Measurements from ENCODE around the gene ATG101. TPM values are rescaled to one million over a fixed set of nuclear protein-coding genes. Genes with fewer than 3 reads are reported as not detected.

ATG101 gene
- total RNA-seq, 1 donor from 2014 or later = 19.8 TPM

- Histone ChIP-seq H3F3A (ENCODE audit: low read depth) (no peaks in the 10 kb centered on the region), H3K9ac (peak overlapping the region; percentile 22), H3K4me2 (peak overlapping the region; percentile 42), H3K27me3 (peaks cover 12% of the 10 kb centered on the region), H4K20me1 (ENCODE audit: low read depth) (no peaks in the 10 kb centered on the region), H3K4me3 (no peak overlapping the region), H3K36me3 (no peaks in the 10 kb centered on the region), H2AFZ (replicated peaks) (peak overlapping the region; percentile 95), H3K79me2 (ENCODE audit: low read depth) (no peaks in the 10 kb centered on the region), H3K9me3 (ENCODE audit: low read depth) (no peaks in the 10 kb centered on the region), H3K4me1 (peaks cover 9% of the 10 kb centered on the region), H3K27ac (no peak overlapping the region)
- TF ChIP-seq EZH2 (IDR thresholded peaks at IDR 0.05) (no peak), EZH2phosphoT487 (IDR thresholded peaks at IDR 0.05) (no peak)
- TF ChIP-seq, protein P1, sequence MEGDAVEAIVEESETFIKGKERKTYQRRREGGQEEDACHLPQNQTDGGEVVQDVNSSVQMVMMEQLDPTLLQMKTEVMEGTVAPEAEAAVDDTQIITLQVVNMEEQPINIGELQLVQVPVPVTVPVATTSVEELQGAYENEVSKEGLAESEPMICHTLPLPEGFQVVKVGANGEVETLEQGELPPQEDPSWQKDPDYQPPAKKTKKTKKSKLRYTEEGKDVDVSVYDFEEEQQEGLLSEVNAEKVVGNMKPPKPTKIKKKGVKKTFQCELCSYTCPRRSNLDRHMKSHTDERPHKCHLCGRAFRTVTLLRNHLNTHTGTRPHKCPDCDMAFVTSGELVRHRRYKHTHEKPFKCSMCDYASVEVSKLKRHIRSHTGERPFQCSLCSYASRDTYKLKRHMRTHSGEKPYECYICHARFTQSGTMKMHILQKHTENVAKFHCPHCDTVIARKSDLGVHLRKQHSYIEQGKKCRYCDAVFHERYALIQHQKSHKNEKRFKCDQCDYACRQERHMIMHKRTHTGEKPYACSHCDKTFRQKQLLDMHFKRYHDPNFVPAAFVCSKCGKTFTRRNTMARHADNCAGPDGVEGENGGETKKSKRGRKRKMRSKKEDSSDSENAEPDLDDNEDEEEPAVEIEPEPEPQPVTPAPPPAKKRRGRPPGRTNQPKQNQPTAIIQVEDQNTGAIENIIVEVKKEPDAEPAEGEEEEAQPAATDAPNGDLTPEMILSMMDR (IDR thresholded peaks at IDR 0.05) = no peak
- Mint-ChIP-seq H3K4me1 (peaks cover 7% of the 10 kb centered on the region), H3K4me3 (no peak overlapping the region), H3K27ac (no peak overlapping the region), H3K27me3 (ENCODE audit: insufficient read depth, low read depth) (peaks cover 2% of the 10 kb centered on the region), H3K9me3 (no peaks in the 10 kb centered on the region), H3K36me3 (no peaks in the 10 kb centered on the region)
- peak; percentile 65 for DNase-seq (ENCODE audit: low spot score)
Measured at GRCh38 chr12:52061470-52062166, 8.2 kb upstream of the ATG101 start.

GRCh38 chr12:52062167-52063081 is 7.4 kb upstream of the ATG101 start:
- H3K9ac ChIP-seq = peak overlapping the region; percentile 22
- no peaks in the 10 kb centered on the region for H3K36me3 ChIP-seq
- H3K27ac ChIP-seq = no peak overlapping the region
- no peaks in the 10 kb centered on the region for H3K79me2 ChIP-seq (ENCODE audit: low read depth)
- peaks cover 7% of the 10 kb centered on the region for H3K4me1 Mint-ChIP-seq
- no peaks in the 10 kb centered on the region for H3K9me3 Mint-ChIP-seq
- H2AFZ ChIP-seq (replicated peaks) = peak overlapping the region; percentile 95
- H3K4me3 Mint-ChIP-seq = no peak overlapping the region
- no peaks in the 10 kb centered on the region for H4K20me1 ChIP-seq (ENCODE audit: low read depth)
- no peak overlapping the region for H3K27ac Mint-ChIP-seq
- H3K4me3 ChIP-seq = no peak overlapping the region
- H3K27me3 ChIP-seq = peaks cover 18% of the 10 kb centered on the region
- H3K27me3 Mint-ChIP-seq (ENCODE audit: insufficient read depth, low read depth) = peaks cover 2% of the 10 kb centered on the region
- H3K36me3 Mint-ChIP-seq = no peaks in the 10 kb centered on the region
- H3K4me2 ChIP-seq = no peak overlapping the region
- peaks cover 9% of the 10 kb centered on the region for H3K4me1 ChIP-seq
- no peaks in the 10 kb centered on the region for H3F3A ChIP-seq (ENCODE audit: low read depth)
- no peaks in the 10 kb centered on the region for H3K9me3 ChIP-seq (ENCODE audit: low read depth)
- DNase-seq (ENCODE audit: low spot score) = no peak
- TF ChIP-seq EZH2phosphoT487 (IDR thresholded peaks at IDR 0.05) (no peak), EZH2 (IDR thresholded peaks at IDR 0.05) (no peak)
- TF ChIP-seq, protein P1 (IDR thresholded peaks at IDR 0.05) = no peak

- H2AFZ ChIP-seq (replicated peaks) = no peak overlapping the region
- Mint-ChIP-seq H3K9me3 (no peaks in the 10 kb centered on the region), H3K4me3 (no peak overlapping the region), H3K36me3 (no peaks in the 10 kb centered on the region), H3K4me1 (peaks cover 7% of the 10 kb centered on the region), H3K27ac (peak overlapping the region; percentile 78), H3K27me3 (ENCODE audit: insufficient read depth, low read depth) (peaks cover 3% of the 10 kb centered on the region)
- H3K36me3 ChIP-seq = no peaks in the 10 kb centered on the region
- TF ChIP-seq, protein P1 (IDR thresholded peaks at IDR 0.05) = no peak
- TF ChIP-seq EZH2 (IDR thresholded peaks at IDR 0.05) = no peak
- no peak for TF ChIP-seq EZH2phosphoT487 (IDR thresholded peaks at IDR 0.05)
- no peak overlapping the region for H3K4me3 ChIP-seq
- DNase-seq (ENCODE audit: low spot score) = no peak
- peaks cover 9% of the 10 kb centered on the region for H3K4me1 ChIP-seq
- H3K9ac ChIP-seq = no peak overlapping the region
- H4K20me1 ChIP-seq (ENCODE audit: low read depth) = no peaks in the 10 kb centered on the region
- no peak overlapping the region for H3K4me2 ChIP-seq
- H3K27me3 ChIP-seq = peaks cover 18% of the 10 kb centered on the region
- H3K27ac ChIP-seq = no peak overlapping the region
- H3K9me3 ChIP-seq (ENCODE audit: low read depth) = no peaks in the 10 kb centered on the region
- H3K79me2 ChIP-seq (ENCODE audit: low read depth) = no peaks in the 10 kb centered on the region
- no peaks in the 10 kb centered on the region for H3F3A ChIP-seq (ENCODE audit: low read depth)
Measured at GRCh38 chr12:52063082-52063924, 6.5 kb upstream of the ATG101 start.

Data from neural progenitor cell (in vitro differentiated cells).